Muscle layer of duodenum (tissue), 2 donors: ENCODE measurements around the gene ZNF117.
"Not testable (repeated sequence)": the region's sequence is repeated elsewhere in the genome, so short reads cannot be mapped to it uniquely, and the experiment has no call there.

ENCODE experiments used
- H3K27ac ChIP-seq: one replicate; pipeline ENCODE4 v1.7.0; 2013; ENCODE audit warnings: mild to moderate bottlenecking, low read length
- H3K27me3 ChIP-seq: one replicate; pipeline ENCODE4 v1.7.0; 2013; ENCODE audit warnings: low read depth, mild to moderate bottlenecking, control low read depth, low read length
- H3K36me3 ChIP-seq, 2 donors: one replicate each; pipeline ENCODE4 v1.7.0; 2013; ENCODE audit warnings: low read length in 2 of 2, control low read depth in 1 of 2, mild to moderate bottlenecking in 1 of 2; ENCODE audit not compliant: insufficient read depth in 2 of 2, control insufficient read depth in 1 of 2
- H3K4me1 ChIP-seq, 2 donors: one replicate each; pipeline ENCODE4 v1.7.0; 2013; ENCODE audit warnings: low read length in 2 of 2, mild to moderate bottlenecking in 2 of 2, control low read depth in 1 of 2, moderate library complexity in 1 of 2; ENCODE audit not compliant: insufficient read depth in 2 of 2, control insufficient read depth in 1 of 2
- H3K4me3 ChIP-seq, 2 donors: one replicate each; pipeline ENCODE4 v1.7.0; 2013; ENCODE audit warnings: low read length in 2 of 2, low read depth in 1 of 2, mild to moderate bottlenecking in 1 of 2
- H3K9me3 ChIP-seq, 2 donors: one replicate each; pipeline ENCODE4 v1.7.0; 2013; ENCODE audit warnings: low read length in 2 of 2, control low read depth in 1 of 2, mild to moderate bottlenecking in 1 of 2; ENCODE audit not compliant: control insufficient read depth in 1 of 2
- donor health status: healthy.

Gene ZNF117

DNA sequence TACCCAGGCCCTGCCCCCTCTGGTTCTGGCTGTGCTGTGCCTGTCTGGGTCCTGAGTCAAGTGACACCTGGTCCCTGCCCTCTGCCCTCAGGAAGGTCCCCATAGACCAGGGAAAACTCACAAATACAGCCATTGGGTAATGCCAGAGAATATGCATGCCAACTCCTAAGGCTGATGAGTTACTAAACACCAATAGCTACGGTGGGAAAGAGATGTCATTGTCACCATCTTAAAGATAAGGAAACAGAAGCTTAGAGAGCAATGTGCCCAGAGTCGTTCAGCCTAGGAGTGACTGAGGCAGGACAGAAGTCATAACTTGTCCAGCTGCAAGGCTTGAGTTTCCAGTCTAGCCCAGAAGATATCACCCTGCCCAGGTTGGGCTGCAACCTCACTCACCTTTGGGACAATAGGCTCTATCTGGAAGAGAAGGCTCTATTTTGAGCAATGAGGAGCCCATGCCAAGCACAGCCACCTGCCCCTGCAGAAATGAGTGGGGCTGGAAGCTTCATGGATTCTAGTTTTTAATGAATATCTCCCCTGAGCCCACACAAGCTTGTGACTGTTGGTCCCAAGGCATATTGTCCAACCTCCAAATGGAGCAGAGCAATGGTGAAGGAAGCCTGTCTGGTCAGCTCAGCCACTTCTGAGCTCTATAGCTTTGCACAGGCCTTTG lies 45.2 kb downstream of the ZNF117 start:
- Histone ChIP-seq H3K4me3 (no peak overlapping the region), H3K9me3 (no peaks in the 10 kb centered on the region), H3K27ac (no peak overlapping the region), H3K4me1 (peaks cover 0 to 12% of the 10 kb centered on the region in 2 donors), H3K27me3 (peaks cover 23% of the 10 kb centered on the region), H3K36me3 (no peaks in the 10 kb centered on the region)

DNA sequence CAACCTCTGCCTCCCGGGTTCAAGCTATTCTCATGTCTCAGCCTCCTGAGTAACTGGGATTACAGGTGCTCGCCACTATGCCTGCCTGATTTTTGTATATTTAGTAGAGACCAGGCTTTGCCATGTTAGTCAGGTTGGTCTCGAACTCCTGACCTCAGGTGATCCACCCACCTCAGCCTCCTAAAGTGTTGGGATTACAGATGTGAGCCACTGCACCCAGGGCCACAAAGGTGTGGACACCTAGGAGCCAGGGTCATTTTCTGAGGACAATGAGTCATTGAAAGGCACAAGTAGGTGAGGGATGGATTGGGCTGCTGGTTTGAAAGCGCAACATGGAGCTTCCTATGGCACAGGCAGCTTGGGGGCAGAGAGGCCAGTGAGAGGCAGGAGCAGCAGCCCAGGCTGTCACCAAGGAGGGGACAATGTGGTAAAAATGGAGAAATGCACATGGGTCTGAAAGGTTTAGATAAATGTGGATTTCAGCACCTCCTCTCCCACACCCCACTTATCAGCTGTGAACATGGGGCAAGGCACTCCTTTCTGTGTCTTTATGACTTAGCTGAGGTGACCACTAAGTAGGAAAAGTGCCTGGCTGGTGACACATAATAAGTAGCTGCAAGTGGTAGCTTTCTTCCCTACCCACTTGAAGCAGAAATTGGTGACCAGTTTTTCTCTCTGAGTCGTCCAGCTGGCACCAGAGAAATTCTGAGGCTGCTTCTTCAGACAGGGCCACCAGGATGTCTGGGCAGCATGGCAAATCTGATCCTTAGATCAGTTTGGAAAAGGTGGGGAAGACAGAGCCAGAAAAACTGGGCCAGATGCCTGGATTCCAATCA lies 46.0 kb downstream of the ZNF117 start:
- H3K4me3 ChIP-seq, H3K27ac ChIP-seq, H3K9me3 ChIP-seq, H3K36me3 ChIP-seq: not testable (repeated sequence)
- H3K4me1 ChIP-seq: peaks cover 0 to 12% of the 10 kb centered on the region in 2 donors
- H3K27me3 ChIP-seq: peaks cover 23% of the 10 kb centered on the region

DNA sequence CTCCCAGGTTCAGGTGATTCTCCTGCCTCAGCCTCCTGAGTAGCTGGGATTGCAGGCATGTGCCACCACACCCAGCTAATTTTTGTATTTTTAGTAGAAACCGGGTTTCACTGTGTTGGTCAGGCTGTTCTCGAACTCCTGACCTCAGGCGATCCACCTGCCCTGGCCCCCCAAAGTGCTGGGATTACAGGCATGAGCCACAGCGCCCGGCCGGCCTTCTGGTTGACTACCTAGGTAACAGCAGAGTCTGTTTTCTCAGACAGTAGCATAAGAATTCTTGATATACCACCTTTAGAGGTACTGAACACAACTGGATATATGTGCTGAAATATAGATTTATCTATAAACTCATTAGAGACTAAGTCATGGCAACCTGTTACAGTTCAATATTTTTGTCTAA lies 50.8 kb downstream of the ZNF117 start:
- H3K9me3 ChIP-seq, H3K27ac ChIP-seq, H3K27me3 ChIP-seq, H3K4me3 ChIP-seq, H3K36me3 ChIP-seq, H3K4me1 ChIP-seq: not testable (repeated sequence)

DNA sequence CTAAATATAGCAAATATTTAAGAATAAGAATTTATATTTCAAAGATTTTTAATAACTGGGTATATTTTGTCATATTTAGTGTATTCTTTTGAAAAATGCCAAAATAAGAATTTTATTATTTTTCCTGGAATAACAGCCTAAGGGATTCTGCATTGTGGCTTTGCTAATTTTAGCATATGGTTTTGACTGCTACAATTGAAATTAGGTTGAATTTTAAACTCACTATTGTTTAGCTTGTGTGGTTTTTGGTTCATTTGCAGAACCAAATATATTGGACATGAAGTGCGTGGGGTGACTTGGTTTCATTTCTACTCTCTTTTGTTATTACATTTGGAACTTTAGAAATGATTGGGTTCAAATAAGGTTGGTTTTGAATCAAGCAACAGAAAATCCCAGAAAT lies 52.3 kb downstream of the ZNF117 start:
- no peaks in the 10 kb centered on the region for H3K4me1 ChIP-seq
- H3K27me3 ChIP-seq: no peaks in the 10 kb centered on the region
- no peak overlapping the region for H3K4me3 ChIP-seq
- H3K27ac ChIP-seq: no peak overlapping the region
- no peaks in the 10 kb centered on the region for H3K36me3 ChIP-seq
- H3K9me3 ChIP-seq: no peaks in the 10 kb centered on the region

DNA sequence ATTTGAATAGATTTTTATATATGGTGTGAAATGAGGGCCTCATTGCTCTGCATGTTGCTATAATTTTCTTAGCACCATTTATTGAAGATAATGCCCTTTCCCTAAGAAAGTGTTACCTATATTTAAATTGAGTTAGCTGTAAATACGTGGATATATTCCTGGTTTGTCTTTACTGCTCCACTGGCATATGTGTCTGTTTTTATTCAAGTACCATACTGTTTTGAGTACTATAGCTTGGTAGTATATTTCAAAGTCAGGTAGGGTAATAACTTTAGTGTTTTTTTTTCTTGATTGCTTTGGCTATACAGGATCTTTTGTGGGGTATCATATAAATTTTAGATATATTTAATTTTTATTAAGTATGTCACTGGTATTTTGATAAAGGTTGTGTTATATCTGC lies 56.4 kb downstream of the ZNF117 start:
- Histone ChIP-seq H3K27me3 (no peaks in the 10 kb centered on the region), H3K4me1 (no peaks in the 10 kb centered on the region), H3K36me3 (no peaks in the 10 kb centered on the region), H3K9me3 (peaks cover 0 to under 1% of the 10 kb centered on the region in 2 donors), H3K27ac (no peak overlapping the region), H3K4me3 (no peak overlapping the region)

DNA sequence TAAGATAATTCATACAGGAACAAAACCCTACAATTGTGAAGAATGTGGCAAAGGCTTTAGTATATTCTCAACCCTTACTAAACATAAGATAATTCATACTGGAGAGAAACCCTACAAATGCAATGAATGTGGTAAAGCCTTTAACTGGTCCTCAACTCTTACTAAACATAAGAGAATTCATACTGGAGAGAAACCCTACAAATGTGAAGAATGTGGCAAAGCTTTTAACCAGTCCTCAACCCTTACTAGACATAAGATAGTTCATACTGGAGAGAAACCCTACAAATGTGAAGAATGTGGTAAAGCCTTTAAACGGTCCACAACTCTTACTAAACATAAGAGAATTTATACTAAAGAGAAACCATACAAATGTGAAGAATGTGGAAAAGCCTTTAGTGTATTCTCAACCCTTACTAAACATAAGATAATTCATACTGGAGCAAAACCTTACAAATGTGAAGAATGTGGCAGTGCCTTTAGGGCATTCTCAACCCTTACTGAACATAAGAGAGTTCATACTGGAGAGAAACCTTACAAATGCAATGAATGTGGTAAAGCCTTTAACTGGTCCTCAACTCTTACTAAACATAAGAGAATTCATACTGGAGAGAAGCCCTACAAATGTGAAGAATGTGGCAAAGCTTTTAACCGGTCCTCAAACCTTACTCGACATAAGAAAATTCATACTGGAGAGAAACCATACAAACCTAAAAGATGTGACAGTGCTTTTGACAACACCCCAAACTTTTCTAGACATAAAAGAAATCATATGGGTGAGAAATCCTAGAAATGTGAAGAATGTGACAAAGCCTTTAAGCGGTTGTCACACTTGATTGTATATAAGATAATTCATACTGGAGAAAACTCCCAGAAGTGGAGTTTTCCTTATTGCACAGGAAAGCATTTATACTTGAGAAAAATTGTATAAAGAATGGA lies 62.3 kb downstream of the ZNF117 start:
- Histone ChIP-seq H3K9me3 (peaks cover 15 to 16% of the 10 kb centered on the region in 2 donors), H3K36me3 (peaks cover 10 to 47% of the 10 kb centered on the region in 2 donors), H3K4me3 (peak overlapping the region in 1 of 2 donors; percentile 7)
- not testable (repeated sequence) for H3K27ac ChIP-seq, H3K4me1 ChIP-seq, H3K27me3 ChIP-seq
